BJ (cell line): ENCODE results near the gene BACH1. TPM values are rescaled to one million over a fixed set of nuclear protein-coding genes. Genes with fewer than 3 reads are reported as not detected.

Source experiments
- CTCF ChIA-PET: fragments of 350-600 bp; formaldehyde crosslinking; extraction: SDS; loops from one replicate; lab custom pipeline; 2021; ENCODE audit warnings: antibody characterized with exemption, inconsistent platforms; lab: Yijun Ruan, JAX
- POLR2A ChIA-PET: fragments of 300-600 bp; sonication (Branson Sonifier 250); formaldehyde crosslinking; extraction: SDS; loops from one replicate; lab custom pipeline; 2021; ENCODE audit warnings: antibody characterized with exemption; lab: Charles Lee
- DNase-seq: peaks from one replicate; pipeline ENCODE4 v3.0.0-alpha.2; 2011; ENCODE audit warnings: low read depth
- H3K27me3 ChIP-seq: 2 replicates; pipeline ENCODE4 v1.6.0; 2011; ENCODE audit warnings: low read length; ENCODE audit not compliant: control insufficient read depth, insufficient read depth
- H3K36me3 ChIP-seq: 2 replicates; pipeline ENCODE4 v1.5.1; 2011; ENCODE audit warnings: low read length; ENCODE audit not compliant: control insufficient read depth, insufficient read depth
- H3K4me3 ChIP-seq: 2 replicates; pipeline ENCODE4 v1.5.1; 2011; ENCODE audit warnings: low read depth, mild to moderate bottlenecking, control low read depth, low read length
- CTCF ChIP-seq: IDR thresholded peaks from 2 replicates; pipeline ENCODE4 v1.5.1; 2011; ENCODE audit warnings: low read depth, mild to moderate bottlenecking, control low read depth, inconsistent platforms, low read length, moderate library complexity; ENCODE audit not compliant: insufficient read depth
- polyA plus RNA-seq: library from polyadenylated mRNA; depleted of rRNA; stranded (reverse); fragments of >200 nt; gene quantifications from 2 replicates; pipeline ENCODE4 v1.2.3, GENCODE V29; 2011; rRNA removed

BACH1 gene
- polyA plus RNA-seq, 1 experiment = 22.7 TPM

DNA sequence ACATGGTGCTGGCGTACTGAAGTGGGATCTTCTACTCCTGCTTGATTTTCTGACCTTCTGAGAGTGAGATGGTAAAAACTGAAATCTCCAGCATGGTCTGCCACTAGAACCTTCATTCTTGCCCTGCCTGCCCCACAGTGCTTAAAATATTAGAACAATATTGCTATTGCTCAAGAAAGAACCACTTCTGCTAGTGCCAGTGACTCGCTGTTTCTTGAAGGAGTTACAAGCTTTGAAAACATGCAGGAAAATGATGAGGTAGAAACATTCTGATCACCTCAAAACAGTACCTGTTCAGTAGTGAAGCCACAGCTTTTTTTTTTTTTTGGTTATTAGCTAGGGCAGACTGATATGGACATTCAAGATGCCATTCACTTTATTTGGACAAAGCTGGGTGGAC lies 95.3 kb downstream of the BACH1 start:
- no peak overlapping the region for H3K4me3 ChIP-seq
- ChIA-PET CTCF (interaction anchor here (0.6 to 0.9 kb wide), 2 partner anchors 19 to 84 kb away, joined by 3 read pairs; no protein-coding TSS in a partner anchor), POLR2A (interaction anchor here (0.6 to 0.7 kb wide), 2 partner anchors 20 to 86 kb away, joined by 3 to 11 read pairs; no protein-coding TSS in a partner anchor)
- H3K27me3 ChIP-seq = no peaks in the 10 kb centered on the region
- no peak for TF ChIP-seq CTCF
- H3K36me3 ChIP-seq = no peaks in the 10 kb centered on the region
- no peak for DNase-seq

Other genes with a start within 250 kb of the BACH1 start
- 71.6 and 163 TPM in 2 replicates for gene CCT8, start 225.3 kb upstream of the BACH1 start, polyA plus RNA-seq
- gene MAP3K7CL, start 168.3 kb upstream of the BACH1 start, polyA plus RNA-seq = 6.1 and 7.3 TPM in 2 replicates